HepG2 (cell line): ENCODE results near the gene TIMM10. TPM values are rescaled to one million over a fixed set of nuclear protein-coding genes. Genes with fewer than 3 reads are reported as not detected.

ENCODE experiments used
- ARNT2 ChIP-seq: sonication (generic); formaldehyde crosslinking; IDR thresholded peaks from 2 replicates; pipeline ENCODE4 v1.8.0; 2022; ENCODE audit warnings: mild to moderate bottlenecking, low read depth, missing genetic modification reagents, moderate library complexity
- ATF5 ChIP-seq: sonication (generic); formaldehyde crosslinking; IDR thresholded peaks from 2 replicates; pipeline ENCODE4 v1.4.0; 2020; ENCODE audit warnings: mild to moderate bottlenecking, low read depth, missing genetic modification reagents
- ELK4 ChIP-seq: sonication (generic); formaldehyde crosslinking; IDR thresholded peaks from 2 replicates; pipeline ENCODE4 v1.9.0; 2021; ENCODE audit warnings: missing genetic modification reagents, borderline replicate concordance
- ETS1 ChIP-seq: sonication (generic); formaldehyde crosslinking; IDR thresholded peaks from 2 replicates; pipeline ENCODE4 v1.4.0; 2020; ENCODE audit warnings: missing genetic modification reagents
- KMT2B ChIP-seq: IDR thresholded peaks from 2 replicates; pipeline ENCODE4 v1.6.1; 2016; ENCODE audit warnings: missing genetic modification reagents, missing compliant biosample characterization
- MXD1 ChIP-seq: sonication (generic); formaldehyde crosslinking; IDR thresholded peaks from 2 replicates; pipeline ENCODE4 v1.4.0; 2020; ENCODE audit warnings: mild to moderate bottlenecking, missing genetic modification reagents
- NFKB2 ChIP-seq: sonication (generic); formaldehyde crosslinking; IDR thresholded peaks from 2 replicates; pipeline ENCODE4 v1.4.0; 2020; ENCODE audit warnings: missing genetic modification reagents, borderline replicate concordance
- PAXIP1 ChIP-seq: sonication (generic); formaldehyde crosslinking; conservative IDR thresholded peaks from 2 replicates; pipeline ENCODE4 v1.4.0; 2020; ENCODE audit warnings: mild to moderate bottlenecking, missing genetic modification reagents, moderate library complexity
- SAP130 ChIP-seq: IDR thresholded peaks from 2 replicates; pipeline ENCODE4 v1.6.1; 2016; ENCODE audit warnings: low read depth
- SMARCE1 ChIP-seq: fragments of 450-650 bp; IDR thresholded peaks from 2 replicates; pipeline ENCODE4 v1.6.1; 2017; ENCODE audit warnings: borderline replicate concordance
- SRF ChIP-seq: IDR thresholded peaks from 2 replicates; pipeline ENCODE4 v1.6.1; 2011; ENCODE audit warnings: mild to moderate bottlenecking, low read depth, low read length, moderate library complexity
- TBX3 ChIP-seq: fragments of 450-650 bp; IDR thresholded peaks from 2 replicates; pipeline ENCODE4 v1.6.1; 2017; ENCODE audit warnings: antibody characterized with exemption, mild to moderate bottlenecking, inconsistent platforms, borderline replicate concordance
- YY1 ChIP-seq: IDR thresholded peaks from 2 replicates; pipeline ENCODE4 v1.6.1; 2011; ENCODE audit warnings: low read length, low read depth, moderate library complexity, mild to moderate bottlenecking; ENCODE audit not compliant: insufficient read depth, insufficient replicate concordance
- ZBTB26 ChIP-seq: IDR thresholded peaks from 2 replicates; pipeline ENCODE4 v1.6.1; 2016; ENCODE audit warnings: missing compliant biosample characterization, missing genetic modification reagents, borderline replicate concordance
- ZFP62 ChIP-seq: sonication (generic); formaldehyde crosslinking; IDR thresholded peaks from 2 replicates; pipeline ENCODE4 v1.4.0; 2020; ENCODE audit warnings: missing genetic modification reagents
- ZFYVE20 ChIP-seq: sonication (generic); formaldehyde crosslinking; IDR thresholded peaks from 2 replicates; pipeline ENCODE4 v1.8.0; 2023; ENCODE audit warnings: low read depth, mild to moderate bottlenecking, moderate library complexity, missing genetic modification reagents, borderline replicate concordance
- ZNF30 ChIP-seq: sonication (generic); formaldehyde crosslinking; IDR thresholded peaks from 2 replicates; pipeline ENCODE4 v1.5.0; 2020; ENCODE audit warnings: mild to moderate bottlenecking, missing genetic modification reagents
- ZNF362 ChIP-seq: sonication (generic); formaldehyde crosslinking; IDR thresholded peaks from 2 replicates; pipeline ENCODE4 v1.4.0; 2020; ENCODE audit warnings: missing genetic modification reagents, mild to moderate bottlenecking, borderline replicate concordance
- ZNF773 ChIP-seq: sonication (generic); formaldehyde crosslinking; IDR thresholded peaks from 2 replicates; pipeline ENCODE4 v1.4.0; 2020; ENCODE audit warnings: missing genetic modification reagents, borderline replicate concordance
- ZNF777 ChIP-seq: sonication (generic); formaldehyde crosslinking; IDR thresholded peaks from 2 replicates; pipeline ENCODE4 v1.4.0; 2020; ENCODE audit warnings: missing genetic modification reagents
- polyA plus RNA-seq, 8 experiments: library from polyadenylated mRNA; depleted of rRNA in 3 of 8; stranded (reverse) in 7 of 8; unstranded in 1 of 8; fragments of >200 nt; fragmentation: Illumina TruSeq in 4 of 8; extraction: Trizol in 4 of 8; gene quantifications; 2 replicates each; pipeline versions ENCODE4 v1.2.1 to v1.2.3, GENCODE V29; 2011 to 2016; ENCODE audit warnings: low read depth in 4 of 8, missing spikeins in 1 of 8, mixed read lengths in 1 of 8; ENCODE audit not compliant: insufficient read depth in 1 of 8
- total RNA-seq, 5 experiments: library from RNA; depleted of rRNA; stranded (reverse); fragments of >200 nt; fragmentation: Illumina TruSeq; extraction: Trizol; gene quantifications; 2 replicates each; pipeline ENCODE4 v1.2.3, GENCODE V29; 2016; ENCODE audit warnings: low read depth in 1 of 5

The TIMM10 gene
- total and polyA plus RNA-seq, 2 of the 13 experiments (the other 11 are each of a cell fraction or from before 2014, with no cell fraction given), result 67.8 to 82.2 TPM

GRCh38 chr11:57516061-57516443 lies 14.5 kb downstream of the TIMM10 start (continued):
- TF ChIP-seq PAXIP1 (CRISPR knock-in tag) (peak; percentile 1; the same call in 1 of the 2 replicates), KMT2B (CRISPR knock-in tag) (no peak), NFKB2 (no peak), ZNF777 (CRISPR knock-in tag) (no peak), ELK4 (no peak), ZFYVE20 (CRISPR knock-in tag) (no peak), ZFP62 (CRISPR knock-in tag) (no peak), MXD1 (CRISPR knock-in tag) (no peak), ZBTB26 (no peak), YY1 (no peak), SRF (no peak), TBX3 (no peak), ZNF30 (no peak), SMARCE1 (no peak), ZNF362 (no peak), SAP130 (no peak), ETS1 (CRISPR knock-in tag) (no peak), ATF5 (CRISPR knock-in tag) (no peak), ZNF773 (0 out of 2 replicates have a peak, but pooled peaks have one; percentile 20), ARNT2 (CRISPR knock-in tag) (no peak)
